Astrocyte (in vitro differentiated cells and primary cell): ENCODE data around the gene SDHAF2. TPM values are rescaled to one million over a fixed set of nuclear protein-coding genes. Genes with fewer than 3 reads are reported as not detected.

ENCODE experiments used
- DNase-seq: peaks from one replicate; pipeline ENCODE4 v3.0.0-alpha.2; 2010; ENCODE audit warnings: low read depth
- FAIRE-seq: peaks from 2 replicates; lab custom pipeline; 2011; peaks lifted over from hg19 to GRCh38; lab: Jason Lieb, UNC
- H2AFZ ChIP-seq: 2 replicates; pipeline ENCODE4 v1.6.0; 2012; ENCODE audit warnings: low read depth, low read length, inconsistent platforms
- H3K27ac ChIP-seq: 2 replicates; pipeline ENCODE4 v1.5.1; 2011; ENCODE audit warnings: low read depth, low read length, inconsistent platforms
- H3K27me3 ChIP-seq: 2 replicates; pipeline ENCODE4 v1.6.0; 2011; ENCODE audit warnings: low read length, inconsistent platforms; ENCODE audit not compliant: insufficient read depth
- H3K36me3 ChIP-seq: 2 replicates; pipeline ENCODE4 v1.5.1; 2011; ENCODE audit warnings: low read length, inconsistent platforms; ENCODE audit not compliant: insufficient read depth
- H3K4me1 ChIP-seq: 2 replicates; pipeline ENCODE4 v1.5.1; 2011; ENCODE audit warnings: low read length, inconsistent platforms; ENCODE audit not compliant: insufficient read depth
- H3K4me2 ChIP-seq: 2 replicates; pipeline ENCODE4 v1.6.0; 2012; ENCODE audit warnings: low read length, inconsistent platforms
- H3K4me3 ChIP-seq: 2 replicates; pipeline ENCODE4 v1.5.1; 2011; ENCODE audit warnings: low read depth, mild to moderate bottlenecking, low read length, inconsistent platforms; ENCODE audit not compliant: insufficient read depth
- H3K79me2 ChIP-seq: 2 replicates; pipeline ENCODE4 v1.6.0; 2012; ENCODE audit warnings: mild to moderate bottlenecking, low read length, inconsistent platforms; ENCODE audit not compliant: insufficient read depth
- H3K9ac ChIP-seq: 2 replicates; pipeline ENCODE4 v1.6.0; 2012; ENCODE audit warnings: mild to moderate bottlenecking, low read length, inconsistent platforms
- H3K9me3 ChIP-seq: 2 replicates; pipeline ENCODE4 v1.5.1; 2012; ENCODE audit warnings: low read depth, mild to moderate bottlenecking, low read length, inconsistent platforms; ENCODE audit not compliant: insufficient read depth
- H4K20me1 ChIP-seq: 2 replicates; pipeline ENCODE4 v1.6.0; 2012; ENCODE audit warnings: low read length, inconsistent platforms; ENCODE audit not compliant: insufficient read depth
- H3K27ac Mint-ChIP-seq: one replicate; pipeline ENCODE4 v1.8.0; 2021; ENCODE audit warnings: mild to moderate bottlenecking, mixed read lengths; ENCODE audit not compliant: unreplicated experiment
- H3K27me3 Mint-ChIP-seq: one replicate; pipeline ENCODE4 v1.8.0; 2021; ENCODE audit warnings: low read depth, mixed read lengths; ENCODE audit not compliant: unreplicated experiment
- H3K36me3 Mint-ChIP-seq: one replicate; pipeline ENCODE4 v1.8.0; 2021; ENCODE audit warnings: low read depth, mixed read lengths; ENCODE audit not compliant: unreplicated experiment
- H3K4me1 Mint-ChIP-seq: one replicate; pipeline ENCODE4 v1.8.0; 2021; ENCODE audit warnings: low read depth, mixed read lengths; ENCODE audit not compliant: unreplicated experiment
- H3K4me3 Mint-ChIP-seq: one replicate; pipeline ENCODE4 v1.8.0; 2021; ENCODE audit warnings: mild to moderate bottlenecking, moderate library complexity, mixed read lengths; ENCODE audit not compliant: unreplicated experiment
- H3K9me3 Mint-ChIP-seq: one replicate; pipeline ENCODE4 v1.8.0; 2021; ENCODE audit warnings: mild to moderate bottlenecking, mixed read lengths; ENCODE audit not compliant: unreplicated experiment
- EZH2 ChIP-seq: IDR thresholded peaks from 2 replicates; pipeline ENCODE4 v1.6.1; 2012; ENCODE audit warnings: mild to moderate bottlenecking, low read length, inconsistent platforms; ENCODE audit not compliant: insufficient read depth
- total RNA-seq: library from RNA; stranded (reverse); gene quantifications from 2 replicates; pipeline ENCODE4 v1.2.1, GENCODE V29; 2021
- TF ChIP-seq, protein P1 (sequence below): IDR thresholded peaks from 2 replicates; pipeline ENCODE4 v1.5.1; 2011; ENCODE audit warnings: low read depth, mild to moderate bottlenecking, inconsistent platforms, low read length, moderate library complexity; ENCODE audit not compliant: insufficient read depth

Gene SDHAF2
- total RNA-seq, 1 donor from 2014 or later = 38.8 TPM

DNA sequence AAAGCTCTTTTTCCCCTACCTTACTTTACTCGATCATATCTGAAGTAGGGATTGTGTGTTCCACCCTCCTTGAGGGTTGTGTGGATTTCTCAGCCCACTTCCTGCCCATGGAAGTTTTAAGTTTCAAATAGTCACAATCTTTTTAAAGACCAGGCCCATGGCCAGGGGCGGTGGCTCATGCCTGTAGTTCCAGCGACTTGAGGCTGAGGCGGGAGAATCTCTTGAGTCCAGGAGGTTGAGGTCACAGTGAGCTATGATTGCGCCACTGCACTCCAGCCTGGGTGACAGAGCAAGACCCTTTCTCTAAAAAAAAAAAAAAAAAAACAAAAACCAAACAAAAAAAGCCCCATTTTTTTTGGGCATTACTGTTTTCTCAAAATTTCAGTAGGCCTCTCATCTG lies 42.4 kb downstream of the SDHAF2 start:
- peaks cover 12% of the 10 kb centered on the region for H3K4me1 Mint-ChIP-seq
- no peak for TF ChIP-seq EZH2
- TF ChIP-seq, protein P1, sequence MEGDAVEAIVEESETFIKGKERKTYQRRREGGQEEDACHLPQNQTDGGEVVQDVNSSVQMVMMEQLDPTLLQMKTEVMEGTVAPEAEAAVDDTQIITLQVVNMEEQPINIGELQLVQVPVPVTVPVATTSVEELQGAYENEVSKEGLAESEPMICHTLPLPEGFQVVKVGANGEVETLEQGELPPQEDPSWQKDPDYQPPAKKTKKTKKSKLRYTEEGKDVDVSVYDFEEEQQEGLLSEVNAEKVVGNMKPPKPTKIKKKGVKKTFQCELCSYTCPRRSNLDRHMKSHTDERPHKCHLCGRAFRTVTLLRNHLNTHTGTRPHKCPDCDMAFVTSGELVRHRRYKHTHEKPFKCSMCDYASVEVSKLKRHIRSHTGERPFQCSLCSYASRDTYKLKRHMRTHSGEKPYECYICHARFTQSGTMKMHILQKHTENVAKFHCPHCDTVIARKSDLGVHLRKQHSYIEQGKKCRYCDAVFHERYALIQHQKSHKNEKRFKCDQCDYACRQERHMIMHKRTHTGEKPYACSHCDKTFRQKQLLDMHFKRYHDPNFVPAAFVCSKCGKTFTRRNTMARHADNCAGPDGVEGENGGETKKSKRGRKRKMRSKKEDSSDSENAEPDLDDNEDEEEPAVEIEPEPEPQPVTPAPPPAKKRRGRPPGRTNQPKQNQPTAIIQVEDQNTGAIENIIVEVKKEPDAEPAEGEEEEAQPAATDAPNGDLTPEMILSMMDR = no peak
- no peak overlapping the region for H3K27ac ChIP-seq
- H3K4me1 ChIP-seq = no peaks in the 10 kb centered on the region
- peaks cover 19% of the 10 kb centered on the region for H3K36me3 Mint-ChIP-seq
- H3K27ac Mint-ChIP-seq = no peak overlapping the region
- H4K20me1 ChIP-seq = no peaks in the 10 kb centered on the region
- H3K4me3 Mint-ChIP-seq = no peak overlapping the region
- no peaks in the 10 kb centered on the region for H3K9me3 Mint-ChIP-seq
- H3K27me3 Mint-ChIP-seq = peaks cover 1% of the 10 kb centered on the region
- DNase-seq (peak; percentile 45), FAIRE-seq (no peak)
- H3K27me3 ChIP-seq = no peaks in the 10 kb centered on the region
- no peak overlapping the region for H3K4me3 ChIP-seq
- H3K79me2 ChIP-seq = no peaks in the 10 kb centered on the region
- H3K9ac ChIP-seq = no peak overlapping the region
- H3K4me2 ChIP-seq = no peak overlapping the region
- H3K9me3 ChIP-seq = no peaks in the 10 kb centered on the region
- H3K36me3 ChIP-seq = no peaks in the 10 kb centered on the region
- no peak overlapping the region for H2AFZ ChIP-seq

DNA sequence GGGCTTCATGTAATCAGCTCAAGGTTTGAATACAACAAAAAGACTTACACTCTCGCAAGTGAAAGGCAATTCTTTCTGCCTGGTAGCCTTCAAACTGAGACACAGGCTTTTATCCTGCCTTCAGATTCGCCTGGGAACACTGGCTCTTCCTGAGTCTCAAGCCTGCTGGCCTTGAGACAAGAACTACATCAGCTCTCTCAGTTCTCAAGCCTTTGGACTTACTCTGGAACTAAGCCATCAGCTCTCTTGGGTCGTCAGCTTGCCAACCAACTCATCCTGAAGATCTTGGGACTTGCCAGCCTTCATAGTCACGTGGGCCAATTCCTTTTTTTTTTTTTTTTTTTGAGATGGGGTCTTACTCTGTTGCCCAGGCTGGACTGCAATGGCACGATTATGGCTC lies 42.9 kb downstream of the SDHAF2 start:
- Mint-ChIP-seq H3K27me3 (peaks cover 4% of the 10 kb centered on the region), H3K9me3 (no peaks in the 10 kb centered on the region), H3K36me3 (peaks cover 18% of the 10 kb centered on the region), H3K27ac (no peak overlapping the region), H3K4me3 (no peak overlapping the region), H3K4me1 (peaks cover 12% of the 10 kb centered on the region)
- H3K36me3 ChIP-seq = no peaks in the 10 kb centered on the region
- DNase-seq = peak; percentile 59
- H3K4me3 ChIP-seq = no peak overlapping the region
- no peak overlapping the region for H3K27ac ChIP-seq
- H4K20me1 ChIP-seq = peaks cover 1% of the 10 kb centered on the region
- no peak overlapping the region for H3K4me2 ChIP-seq
- no peaks in the 10 kb centered on the region for H3K9me3 ChIP-seq
- H2AFZ ChIP-seq = no peak overlapping the region
- no peak overlapping the region for H3K9ac ChIP-seq
- no peaks in the 10 kb centered on the region for H3K4me1 ChIP-seq
- no peaks in the 10 kb centered on the region for H3K27me3 ChIP-seq
- no peak for TF ChIP-seq EZH2
- TF ChIP-seq, protein P1 = no peak
- no peak for FAIRE-seq
- H3K79me2 ChIP-seq = no peaks in the 10 kb centered on the region

DNA sequence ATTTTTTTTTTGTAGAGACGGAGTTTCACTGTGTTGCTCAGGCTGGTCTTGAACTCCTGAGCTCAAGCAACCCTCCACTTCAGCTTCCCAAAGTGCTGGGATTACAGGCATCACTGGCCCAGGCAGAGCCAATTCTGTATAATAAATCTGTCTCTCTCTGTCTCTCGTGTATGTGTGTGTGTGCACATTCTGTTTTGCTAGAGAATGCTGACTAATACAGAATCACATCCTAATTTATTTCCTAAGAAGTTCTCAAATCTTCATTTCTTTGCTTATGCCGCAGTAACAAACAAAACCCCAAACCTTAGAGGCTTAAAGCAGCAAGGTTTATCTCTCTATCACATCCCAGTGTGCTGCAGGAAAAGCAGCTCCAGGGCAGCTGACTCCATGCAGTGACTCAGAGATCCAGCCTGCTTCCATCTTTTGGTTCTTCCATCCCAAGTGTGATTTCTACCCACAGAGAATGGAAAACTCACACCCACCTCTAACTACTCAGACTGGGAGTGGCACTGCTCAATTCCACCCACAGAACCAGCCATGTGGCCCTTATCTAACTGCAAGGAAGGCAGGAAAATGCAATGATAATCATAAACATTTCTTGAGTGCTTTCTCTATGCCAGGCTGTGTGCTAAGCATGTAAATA lies 43.6 kb downstream of the SDHAF2 start:
- H3K79me2 ChIP-seq = no peaks in the 10 kb centered on the region
- Mint-ChIP-seq H3K27me3 (peaks cover 11% of the 10 kb centered on the region), H3K9me3 (no peaks in the 10 kb centered on the region), H3K36me3 (peaks cover 13% of the 10 kb centered on the region), H3K4me3 (no peak overlapping the region), H3K27ac (no peak overlapping the region), H3K4me1 (peaks cover 12% of the 10 kb centered on the region)
- FAIRE-seq (no peak), DNase-seq (peak; percentile 49)
- no peak overlapping the region for H3K4me3 ChIP-seq
- no peaks in the 10 kb centered on the region for H3K36me3 ChIP-seq
- H3K9ac ChIP-seq = no peak overlapping the region
- H3K27me3 ChIP-seq = peaks cover 4% of the 10 kb centered on the region
- no peak overlapping the region for H2AFZ ChIP-seq
- H3K9me3 ChIP-seq = no peaks in the 10 kb centered on the region
- peaks cover 8% of the 10 kb centered on the region for H4K20me1 ChIP-seq
- TF ChIP-seq, protein P1 = no peak
- no peak for TF ChIP-seq EZH2
- H3K4me2 ChIP-seq = no peak overlapping the region
- no peaks in the 10 kb centered on the region for H3K4me1 ChIP-seq
- no peak overlapping the region for H3K27ac ChIP-seq
